Left ventricle myocardium superior (tissue), 1 donor: ENCODE measurements around the gene PRDM9. TPM values are rescaled to one million over a fixed set of nuclear protein-coding genes. Genes with fewer than 3 reads are reported as not detected.
"Not testable (repeated sequence)": the region's sequence is repeated elsewhere in the genome, so short reads cannot be mapped to it uniquely, and the experiment has no call there.

Source experiments
- ATAC-seq: fragments of 200-7000 bp; cut with Tn5 transposase; one replicate; pipeline ENCODE4 v1.9.1; 2020; ENCODE audit warnings: mild to moderate bottlenecking, moderate library complexity
- DNase-seq: peaks from one replicate; pipeline ENCODE4 v3.0.0-alpha.2; 2020
- intact Hi-C: fragments of 100-400 bp; cut with micrococcal nuclease; formaldehyde crosslinking; loops from one replicate; pipeline ENCODE4 v1.11.0; 2022
- total RNA-seq: library from RNA; stranded (reverse); fragmentation: NEBNext Ultra II Directional; extraction: Animal tissue kit (Norgen Biotek cat#: 25700); gene quantifications from one replicate; pipeline ENCODE4 v1.2.1, GENCODE V29; 2021
- donor health status: DM: no; HTN: yes; CAD: no; lungs with severe emphysema.

PRDM9 gene
- total RNA-seq, 1 donor from 2014 or later: not detected

- ATAC-seq: no peak
- intact Hi-C loops: no loop called here
- DNase-seq: no peak
Measured at GRCh38 chr5:23525751-23526150, 18.3 kb downstream of the PRDM9 start.

- intact Hi-C loops, ATAC-seq, DNase-seq: not testable (repeated sequence)
Measured at GRCh38 chr5:23526616-23527015, 19.2 kb downstream of the PRDM9 start.

DNA sequence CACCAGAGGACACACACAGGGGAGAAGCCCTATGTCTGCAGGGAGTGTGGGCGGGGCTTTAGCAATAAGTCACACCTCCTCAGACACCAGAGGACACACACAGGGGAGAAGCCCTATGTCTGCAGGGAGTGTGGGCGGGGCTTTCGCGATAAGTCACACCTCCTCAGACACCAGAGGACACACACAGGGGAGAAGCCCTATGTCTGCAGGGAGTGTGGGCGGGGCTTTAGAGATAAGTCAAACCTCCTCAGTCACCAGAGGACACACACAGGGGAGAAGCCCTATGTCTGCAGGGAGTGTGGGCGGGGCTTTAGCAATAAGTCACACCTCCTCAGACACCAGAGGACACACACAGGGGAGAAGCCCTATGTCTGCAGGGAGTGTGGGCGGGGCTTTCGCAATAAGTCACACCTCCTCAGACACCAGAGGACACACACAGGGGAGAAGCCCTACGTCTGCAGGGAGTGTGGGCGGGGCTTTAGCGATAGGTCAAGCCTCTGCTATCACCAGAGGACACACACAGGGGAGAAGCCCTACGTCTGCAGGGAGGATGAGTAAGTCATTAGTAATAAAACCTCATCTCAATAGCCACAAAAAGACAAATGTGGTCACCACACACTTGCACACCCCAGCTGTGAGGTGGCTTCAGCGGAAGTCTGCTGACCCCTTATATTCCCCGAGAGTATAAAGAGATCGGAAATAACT is 20.0 kb downstream of the PRDM9 start:
- ATAC-seq, intact Hi-C loops, DNase-seq: not testable (repeated sequence)

DNA sequence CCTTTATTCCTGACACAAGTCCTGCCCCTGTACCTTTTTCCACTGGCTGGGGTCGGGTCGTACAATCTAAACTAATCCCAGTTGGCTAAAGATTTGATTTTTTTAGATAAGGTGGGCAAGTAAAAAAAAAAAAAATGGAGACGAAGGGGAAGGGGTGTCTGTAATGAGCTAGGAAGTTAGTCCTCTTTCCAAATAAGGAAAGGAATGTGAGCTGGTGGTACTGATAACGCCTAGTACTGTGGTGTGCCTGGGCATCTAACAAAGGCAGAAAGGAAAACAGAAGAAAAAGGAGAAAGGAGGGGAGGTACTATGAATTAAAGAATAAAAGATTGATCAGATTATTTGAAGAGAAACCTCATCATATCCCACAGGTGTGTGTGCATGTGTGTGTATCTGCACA is 21.3 kb downstream of the PRDM9 start:
- intact Hi-C loops: no loop called here
- ATAC-seq: no peak

DNA sequence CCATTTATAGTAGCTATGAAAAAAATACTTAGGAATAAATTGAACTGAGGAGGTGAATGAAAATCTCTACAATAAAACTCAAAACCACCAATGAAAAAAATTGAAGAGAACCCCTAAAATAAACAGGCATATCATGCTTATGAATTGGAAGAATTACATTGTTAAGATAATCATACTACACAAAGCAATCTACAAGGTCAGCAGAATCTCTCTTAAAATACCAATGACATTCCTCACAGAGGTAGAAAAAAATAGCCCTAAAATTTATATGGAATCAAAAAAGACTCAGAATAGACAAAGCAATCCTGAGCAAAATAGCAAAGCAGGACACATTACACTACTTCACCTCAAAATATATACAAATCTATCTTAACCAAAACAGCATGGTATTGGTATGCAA is 23.2 kb downstream of the PRDM9 start:
- DNase-seq: no peak
- intact Hi-C loops: no loop called here
- no peak for ATAC-seq

More for the DNA sequence above, 21.3 kb downstream of the PRDM9 start:
- DNase-seq: no peak

DNA sequence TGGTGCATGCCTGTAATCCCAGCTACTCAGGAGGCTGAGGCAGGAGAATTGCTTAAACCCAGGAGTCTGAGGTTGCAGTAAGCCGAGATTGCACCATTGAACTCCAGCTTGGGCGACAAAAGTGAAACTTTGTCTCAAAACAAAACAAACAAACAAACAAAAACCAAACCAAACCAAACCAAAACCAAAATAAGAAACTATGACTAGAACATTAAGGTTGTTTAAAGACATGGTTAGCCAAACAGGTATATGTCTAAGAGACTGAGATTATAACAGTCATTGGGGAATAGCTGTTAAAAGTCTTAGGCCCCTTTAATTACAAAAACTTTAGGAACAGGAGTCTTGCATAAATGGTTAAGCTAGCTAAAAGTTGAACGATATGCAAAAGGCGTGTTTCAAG is 63.6 kb downstream of the PRDM9 start:
- intact Hi-C loops: no loop called here
- ATAC-seq: no peak
- DNase-seq: no peak
